Measurements from ENCODE around the gene TEKT4. TPM values are rescaled to one million over a fixed set of nuclear protein-coding genes. Genes with fewer than 3 reads are reported as not detected.

The TEKT4 gene
- polyA plus RNA-seq, 1 donor (not counting 4 experiments of a cell fraction or from before 2014, with no cell fraction given) = not detected

DNA sequence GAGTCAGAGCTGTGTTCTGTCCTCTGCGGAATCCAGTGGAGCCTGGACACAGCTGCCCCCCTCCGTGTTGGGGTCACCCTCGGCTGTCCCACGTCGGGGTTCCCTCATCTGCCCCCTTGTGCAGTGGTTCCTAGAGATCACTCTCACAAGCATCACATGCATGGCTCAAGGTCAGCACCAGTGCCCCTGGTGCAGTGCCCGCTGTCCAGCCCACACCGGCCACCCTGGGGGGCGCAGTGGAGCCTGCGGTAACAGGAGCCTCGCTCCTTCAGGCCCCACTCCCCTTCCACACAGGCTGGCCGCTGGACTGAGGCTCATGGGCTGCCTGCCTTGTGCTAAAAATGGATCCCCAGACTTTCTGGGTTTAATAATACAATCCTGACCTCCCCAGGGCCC, 8.8 kb downstream of the TEKT4 start:
- H3K4me2 ChIP-seq (ENCODE audit: control insufficient read depth, extremely low read depth, insufficient read depth, low read depth, low read length) = no peak overlapping the region
- TF ChIP-seq EZH2 (IDR thresholded peaks at IDR 0.05; ENCODE audit: low read length) = no peak
- TF ChIP-seq, protein P1, sequence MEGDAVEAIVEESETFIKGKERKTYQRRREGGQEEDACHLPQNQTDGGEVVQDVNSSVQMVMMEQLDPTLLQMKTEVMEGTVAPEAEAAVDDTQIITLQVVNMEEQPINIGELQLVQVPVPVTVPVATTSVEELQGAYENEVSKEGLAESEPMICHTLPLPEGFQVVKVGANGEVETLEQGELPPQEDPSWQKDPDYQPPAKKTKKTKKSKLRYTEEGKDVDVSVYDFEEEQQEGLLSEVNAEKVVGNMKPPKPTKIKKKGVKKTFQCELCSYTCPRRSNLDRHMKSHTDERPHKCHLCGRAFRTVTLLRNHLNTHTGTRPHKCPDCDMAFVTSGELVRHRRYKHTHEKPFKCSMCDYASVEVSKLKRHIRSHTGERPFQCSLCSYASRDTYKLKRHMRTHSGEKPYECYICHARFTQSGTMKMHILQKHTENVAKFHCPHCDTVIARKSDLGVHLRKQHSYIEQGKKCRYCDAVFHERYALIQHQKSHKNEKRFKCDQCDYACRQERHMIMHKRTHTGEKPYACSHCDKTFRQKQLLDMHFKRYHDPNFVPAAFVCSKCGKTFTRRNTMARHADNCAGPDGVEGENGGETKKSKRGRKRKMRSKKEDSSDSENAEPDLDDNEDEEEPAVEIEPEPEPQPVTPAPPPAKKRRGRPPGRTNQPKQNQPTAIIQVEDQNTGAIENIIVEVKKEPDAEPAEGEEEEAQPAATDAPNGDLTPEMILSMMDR (optimal IDR thresholded peaks at IDR 0.05 in 1 of 3, IDR thresholded peaks at IDR 0.05 in 1 of 3, conservative IDR thresholded peaks at IDR 0.05 in 1 of 3; ENCODE audit: extremely low read depth in 1 of 3, insufficient read depth in 2 of 3, low read length in 3 of 3) = no peak
- no peaks in the 10 kb centered on the region for H3K27me3 ChIP-seq (ENCODE audit: control insufficient read depth, extremely low read depth, insufficient read depth, low read length)
- H3K9ac ChIP-seq (ENCODE audit: control insufficient read depth, extremely low read depth, insufficient read depth, low read length) = no peak overlapping the region
- no peak overlapping the region for H3K27ac ChIP-seq (ENCODE audit: control insufficient read depth, insufficient read depth, low read length)
- no peaks in the 10 kb centered on the region for H3K9me1 ChIP-seq (ENCODE audit: control insufficient read depth, extremely low read depth, insufficient read depth, low read length)
- FAIRE-seq = no peak
- dilution Hi-C loops (cut with MboI; ENCODE audit: extremely low pct_ligation_motif_present, low sequenced_read_pairs) = no loop called here
- H3K79me2 ChIP-seq (ENCODE audit: control insufficient read depth, insufficient read depth, low read length) = no peaks in the 10 kb centered on the region
- no peaks in the 10 kb centered on the region for H3K36me3 ChIP-seq (ENCODE audit: control insufficient read depth in 2 of 2, extremely low read depth in 1 of 2, insufficient read depth in 2 of 2, low read length in 2 of 2)
- no peak overlapping the region for H3K4me3 ChIP-seq (ENCODE audit: control insufficient read depth in 2 of 3, extremely low read depth in 1 of 3, insufficient read depth in 2 of 3, low read depth in 1 of 3, low read length in 3 of 3)
- H3K9me3 ChIP-seq (ENCODE audit: control insufficient read depth, low read depth, low read length) = no peaks in the 10 kb centered on the region
- no peak for DNase-seq (ENCODE audit: low read depth, low spot score)
- no peaks in the 10 kb centered on the region for H4K20me1 ChIP-seq (ENCODE audit: control insufficient read depth, extremely low read depth, insufficient read depth, low read length)
- H3K4me1 ChIP-seq (ENCODE audit: control insufficient read depth, extremely low read depth, insufficient read depth, low read length) = no peaks in the 10 kb centered on the region
- no peak overlapping the region for H2AFZ ChIP-seq (ENCODE audit: control insufficient read depth, low read length)

- no peaks in the 10 kb centered on the region for H3K4me1 ChIP-seq (ENCODE audit: control insufficient read depth, extremely low read depth, insufficient read depth, low read length)
- H3K9me3 ChIP-seq (ENCODE audit: control insufficient read depth, low read depth, low read length) = no peaks in the 10 kb centered on the region
- dilution Hi-C loops (cut with MboI; ENCODE audit: extremely low pct_ligation_motif_present, low sequenced_read_pairs) = no loop called here
- H3K36me3 ChIP-seq (ENCODE audit: control insufficient read depth in 2 of 2, extremely low read depth in 1 of 2, insufficient read depth in 2 of 2, low read length in 2 of 2) = no peaks in the 10 kb centered on the region
- H3K9ac ChIP-seq (ENCODE audit: control insufficient read depth, extremely low read depth, insufficient read depth, low read length) = no peak overlapping the region
- no peak for TF ChIP-seq EZH2 (IDR thresholded peaks at IDR 0.05; ENCODE audit: low read length)
- TF ChIP-seq, protein P1 (optimal IDR thresholded peaks at IDR 0.05 in 1 of 3, IDR thresholded peaks at IDR 0.05 in 1 of 3, conservative IDR thresholded peaks at IDR 0.05 in 1 of 3; ENCODE audit: extremely low read depth in 1 of 3, insufficient read depth in 2 of 3, low read length in 3 of 3) = no peak
- H3K9me1 ChIP-seq (ENCODE audit: control insufficient read depth, extremely low read depth, insufficient read depth, low read length) = no peaks in the 10 kb centered on the region
- H3K27ac ChIP-seq (ENCODE audit: control insufficient read depth, insufficient read depth, low read length) = no peak overlapping the region
- H3K27me3 ChIP-seq (ENCODE audit: control insufficient read depth, extremely low read depth, insufficient read depth, low read length) = no peaks in the 10 kb centered on the region
- no peaks in the 10 kb centered on the region for H4K20me1 ChIP-seq (ENCODE audit: control insufficient read depth, extremely low read depth, insufficient read depth, low read length)
- FAIRE-seq (no peak), DNase-seq (ENCODE audit: low read depth, low spot score) (no peak)
- H3K79me2 ChIP-seq (ENCODE audit: control insufficient read depth, insufficient read depth, low read length) = no peaks in the 10 kb centered on the region
- no peak overlapping the region for H3K4me3 ChIP-seq (ENCODE audit: control insufficient read depth in 2 of 3, extremely low read depth in 1 of 3, insufficient read depth in 2 of 3, low read depth in 1 of 3, low read length in 3 of 3)
- H3K4me2 ChIP-seq (ENCODE audit: control insufficient read depth, extremely low read depth, insufficient read depth, low read depth, low read length) = no peak overlapping the region
- H2AFZ ChIP-seq (ENCODE audit: control insufficient read depth, low read length) = no peak overlapping the region
Measured at GRCh38 chr2:94880507-94880906, 9.3 kb downstream of the TEKT4 start.
